ENCODE measurements around the gene LRP6. TPM values are rescaled to one million over a fixed set of nuclear protein-coding genes. Genes with fewer than 3 reads are reported as not detected.

LRP6 gene
- total RNA-seq, 1 donor from 2014 or later: 22.8 TPM

DNA sequence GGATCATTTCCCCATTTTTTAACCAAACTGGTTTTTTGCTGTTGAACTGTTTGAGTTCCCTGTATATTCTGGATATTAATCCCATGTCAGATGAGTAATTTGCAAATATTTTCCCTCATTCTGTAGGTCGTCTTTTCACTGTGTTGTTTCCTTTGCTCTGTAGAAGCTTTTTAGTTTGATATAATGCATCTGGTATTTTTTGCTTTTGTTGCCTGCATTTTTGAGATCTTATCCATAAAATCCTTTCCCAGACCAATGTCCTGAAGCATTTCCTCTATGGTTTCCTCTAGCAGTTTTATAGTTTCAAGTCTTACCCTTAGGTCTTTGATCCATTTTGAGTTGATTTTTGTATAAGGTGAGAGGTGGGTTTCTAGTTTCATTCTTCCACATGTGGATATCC, 71.3 kb downstream of the LRP6 start:
- intact Hi-C loops (cut with DNase I): no loop called here
- ATAC-seq (ENCODE audit: poor library complexity) (no peak), DNase-seq (no peak)

DNA sequence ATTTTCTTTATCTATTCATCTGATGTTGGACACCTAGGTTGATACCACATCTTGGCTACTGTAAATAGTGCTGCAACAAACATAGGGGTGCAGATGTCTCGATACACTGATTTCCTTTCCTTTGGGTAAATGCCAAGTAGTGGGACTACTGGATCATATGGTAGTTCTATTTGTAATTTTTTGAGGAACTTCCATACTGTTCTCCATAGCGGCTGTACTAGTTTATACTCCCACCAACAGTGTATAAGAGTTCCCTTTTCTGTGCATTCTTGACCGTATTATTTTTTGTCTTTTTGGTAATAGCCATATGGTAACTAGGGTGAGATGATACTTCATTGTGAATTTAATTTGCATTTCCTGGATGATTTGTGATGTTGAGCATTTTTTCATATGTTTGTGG, 71.8 kb downstream of the LRP6 start:
- ATAC-seq (ENCODE audit: poor library complexity): no peak
- no peak for DNase-seq
- intact Hi-C loops (cut with DNase I): no loop called here

DNA sequence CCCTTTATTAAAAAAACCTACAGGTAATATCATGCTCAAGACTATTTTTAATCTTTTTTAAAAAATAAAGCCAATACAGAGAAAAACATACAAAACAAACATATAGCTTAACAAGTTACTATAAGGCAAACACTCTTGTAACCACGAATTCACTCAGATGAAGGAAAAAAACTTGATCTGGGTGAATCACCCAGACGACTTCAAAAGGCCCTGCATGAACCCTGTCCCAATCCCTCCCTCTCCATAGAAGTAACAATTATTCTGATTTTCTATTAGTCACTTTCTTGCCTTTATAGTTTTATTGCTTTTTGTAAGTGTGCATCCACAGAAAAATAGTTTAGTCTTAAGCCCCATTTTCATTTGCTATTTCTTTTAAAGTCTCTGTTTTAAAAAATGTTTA, 72.6 kb downstream of the LRP6 start:
- ATAC-seq (ENCODE audit: poor library complexity) (no peak), DNase-seq (no peak)
- intact Hi-C loops (cut with DNase I): no loop called here

DNA sequence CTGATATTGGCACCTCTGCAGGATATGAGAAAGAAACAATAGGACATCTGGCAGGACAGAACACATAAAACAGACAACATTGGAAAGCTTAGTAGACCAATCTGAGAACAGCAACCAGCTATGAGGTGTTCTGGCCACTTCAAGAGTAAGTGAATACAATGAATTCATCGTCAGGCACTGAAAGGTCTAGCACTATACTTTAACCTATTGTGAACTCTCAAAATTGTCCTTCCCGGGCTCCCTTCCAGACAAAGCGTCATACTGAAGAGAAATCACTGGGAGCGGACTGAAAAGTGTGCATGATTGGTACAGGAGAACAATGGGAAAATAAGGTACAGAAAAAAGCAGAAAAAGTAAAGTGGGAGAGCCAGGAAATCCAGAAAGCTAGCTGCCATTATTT, 75.8 kb downstream of the LRP6 start:
- no peak for DNase-seq
- ATAC-seq (ENCODE audit: poor library complexity): no peak
- intact Hi-C loops (cut with DNase I): no loop called here

DNA sequence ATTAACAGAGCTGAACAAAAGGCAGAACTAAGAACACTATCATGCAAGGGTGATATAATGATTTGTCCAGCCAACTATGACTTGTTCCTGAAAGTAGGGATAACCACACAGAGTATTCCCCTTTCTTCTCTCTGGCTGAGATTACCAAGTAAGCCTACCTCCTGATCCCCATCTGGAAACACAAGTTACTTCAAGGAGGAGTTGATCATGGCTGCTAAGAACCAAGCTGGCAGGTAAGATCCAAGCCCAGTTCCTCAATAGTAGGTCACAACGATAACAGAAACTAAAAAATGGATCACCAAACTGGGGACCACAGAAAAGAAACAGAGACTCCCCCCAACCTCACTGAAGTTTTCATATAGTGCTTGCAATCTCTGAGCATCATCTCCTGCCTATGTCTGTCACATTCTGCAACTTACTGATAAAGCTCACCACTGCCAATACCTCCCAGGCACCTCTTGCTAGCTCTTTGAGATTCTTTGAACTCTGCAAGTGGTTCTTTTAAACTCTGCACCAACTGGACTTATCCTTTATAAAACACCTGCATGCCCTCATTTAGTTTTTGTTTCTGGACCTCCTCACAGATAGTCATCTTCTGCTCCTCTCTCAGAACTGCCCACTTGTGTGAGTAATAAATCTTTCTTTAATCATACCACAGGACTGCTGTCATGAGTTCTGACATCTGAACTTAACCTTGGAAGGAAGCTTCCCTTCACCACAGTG, 76.6 kb downstream of the LRP6 start:
- intact Hi-C loops (cut with DNase I): no loop called here
- no peak for DNase-seq
- ATAC-seq (ENCODE audit: poor library complexity): no peak

DNA sequence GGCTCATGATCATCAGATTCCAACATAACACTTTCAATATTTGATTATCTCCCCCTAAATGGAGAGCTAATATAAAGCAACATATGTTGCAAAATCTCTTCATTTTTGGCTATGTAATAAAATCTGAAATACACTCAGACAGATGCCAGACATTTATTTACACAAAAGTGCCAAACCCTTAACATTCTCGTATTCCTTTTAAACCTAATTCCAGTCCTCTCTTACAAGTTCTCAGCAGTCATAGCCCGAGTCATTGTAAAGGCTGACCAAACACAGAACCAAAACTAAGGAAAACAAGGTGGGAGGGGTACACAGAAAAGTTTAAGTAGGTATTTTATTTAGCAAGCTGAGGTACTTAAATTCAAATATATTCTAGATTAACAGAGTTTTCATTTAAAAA, 81.4 kb downstream of the LRP6 start:
- no peak for DNase-seq
- no peak for ATAC-seq (ENCODE audit: poor library complexity)
- intact Hi-C loops (cut with DNase I): no loop called here

DNA sequence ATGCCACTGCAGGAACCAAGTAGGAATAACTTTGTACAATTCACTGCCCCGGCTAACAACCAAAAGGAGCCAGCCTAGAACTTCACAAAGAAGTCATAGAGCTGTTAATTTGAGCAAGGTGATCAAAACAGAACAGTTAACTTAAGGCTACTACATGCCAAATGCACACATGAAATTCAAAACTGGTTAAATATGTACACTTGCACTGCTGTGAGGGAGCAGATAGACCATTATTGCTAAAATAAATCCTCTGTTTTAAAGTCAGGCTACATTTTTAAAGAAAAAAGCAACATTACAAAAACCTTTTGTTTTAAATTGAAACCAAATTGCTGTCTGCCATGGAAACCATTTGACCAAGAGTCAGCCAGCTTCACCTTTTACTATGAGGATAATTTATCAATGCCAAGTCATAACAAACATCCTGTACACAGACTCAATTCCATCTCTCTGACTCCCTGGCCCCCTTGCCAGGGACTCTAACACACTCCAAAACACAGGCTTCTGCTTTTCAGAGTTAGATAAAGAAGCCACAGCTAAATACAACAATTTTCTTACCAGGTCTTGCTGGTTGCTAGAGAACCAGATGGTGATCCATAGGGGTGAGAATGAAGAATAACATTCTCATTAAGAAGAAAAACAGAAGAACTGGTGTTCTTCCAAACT, 84.0 kb downstream of the LRP6 start:
- no peak for ATAC-seq (ENCODE audit: poor library complexity)

DNA sequence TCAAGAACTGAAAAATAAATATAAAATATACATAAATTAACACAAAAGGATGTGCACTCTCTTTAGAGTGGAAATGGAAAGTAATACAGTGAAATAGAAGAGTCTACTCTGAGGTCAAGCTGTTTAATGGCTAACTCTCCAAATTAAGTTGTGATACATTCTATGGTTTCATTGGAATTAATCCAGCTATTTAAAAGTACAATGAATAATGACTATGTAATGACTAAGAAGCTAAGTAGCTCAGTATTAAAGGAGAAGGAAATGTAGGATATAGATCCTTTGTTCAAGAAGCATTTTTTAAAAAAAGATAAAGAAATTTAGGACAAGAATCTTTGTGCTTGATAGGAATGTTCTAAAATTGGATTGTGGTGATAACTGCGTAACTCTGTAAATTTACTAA, 85.3 kb downstream of the LRP6 start:
- no peak for ATAC-seq (ENCODE audit: poor library complexity)
- intact Hi-C loops (cut with DNase I): no loop called here

More for the DNA sequence above, 84.0 kb downstream of the LRP6 start:
- DNase-seq: no peak
- intact Hi-C loops (cut with DNase I): no loop called here

DNA sequence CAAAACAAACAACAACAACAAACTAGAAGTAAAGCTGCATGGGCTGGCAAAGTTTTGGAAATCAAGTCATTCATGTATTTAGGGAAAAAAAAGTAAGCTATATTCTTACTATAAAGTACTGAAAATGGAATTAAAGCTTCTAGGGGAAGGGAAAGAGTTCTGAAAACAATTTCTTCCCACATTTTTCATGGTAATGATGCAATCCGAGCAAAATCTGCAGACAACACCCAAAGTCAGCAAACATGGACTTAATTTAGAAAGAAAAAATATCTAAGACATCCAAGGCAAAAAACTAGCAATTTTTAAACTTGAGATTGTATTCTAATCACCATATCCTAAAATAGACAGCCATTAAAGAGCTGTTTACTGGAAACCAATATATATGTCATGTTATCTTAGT, 86.3 kb downstream of the LRP6 start:
- ATAC-seq (ENCODE audit: poor library complexity) (no peak), DNase-seq (no peak)
- intact Hi-C loops (cut with DNase I): no loop called here

More for the DNA sequence above, 85.3 kb downstream of the LRP6 start:
- no peak for DNase-seq

DNA sequence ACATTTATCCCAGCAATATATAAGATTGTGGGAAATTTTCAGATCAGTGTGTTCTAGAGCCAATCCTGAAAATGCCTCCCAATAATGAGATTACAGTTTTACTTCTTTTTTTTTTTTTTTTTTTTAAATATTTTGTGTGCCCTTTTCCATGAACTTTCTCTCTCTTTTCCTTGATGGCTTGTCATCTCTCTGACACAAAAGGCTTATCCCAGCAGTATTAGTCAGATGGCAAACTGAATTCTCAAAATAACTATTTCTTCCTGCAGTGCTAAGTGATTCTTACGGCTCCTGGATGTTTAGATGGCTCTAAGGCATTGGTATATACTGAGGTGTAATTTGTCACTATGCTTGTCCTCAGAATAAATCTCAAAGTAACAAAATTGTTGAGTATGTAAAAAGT, 86.7 kb downstream of the LRP6 start:
- intact Hi-C loops (cut with DNase I): no loop called here
- DNase-seq (no peak), ATAC-seq (ENCODE audit: poor library complexity) (no peak)

DNA sequence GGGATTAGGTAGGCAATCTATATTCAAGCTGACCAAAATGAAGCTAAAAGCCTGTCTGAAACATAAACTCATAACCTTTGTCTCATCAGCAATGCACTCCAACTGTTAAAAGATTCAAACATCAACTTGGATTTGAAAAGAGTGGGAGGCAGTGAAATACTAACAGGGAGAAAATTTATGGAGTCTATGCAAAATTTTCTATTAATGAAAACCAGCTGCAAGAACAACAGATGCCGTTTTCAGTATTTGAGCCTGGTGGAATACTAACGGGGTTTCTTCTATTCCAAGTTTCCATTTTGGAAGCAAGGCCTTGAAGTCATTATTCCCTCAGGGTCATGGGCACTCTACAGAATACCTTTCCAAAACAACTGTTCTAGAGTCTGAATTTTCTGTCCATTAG, 88.3 kb downstream of the LRP6 start:
- intact Hi-C loops (cut with DNase I): no loop called here
- ATAC-seq (ENCODE audit: poor library complexity): no peak

DNA sequence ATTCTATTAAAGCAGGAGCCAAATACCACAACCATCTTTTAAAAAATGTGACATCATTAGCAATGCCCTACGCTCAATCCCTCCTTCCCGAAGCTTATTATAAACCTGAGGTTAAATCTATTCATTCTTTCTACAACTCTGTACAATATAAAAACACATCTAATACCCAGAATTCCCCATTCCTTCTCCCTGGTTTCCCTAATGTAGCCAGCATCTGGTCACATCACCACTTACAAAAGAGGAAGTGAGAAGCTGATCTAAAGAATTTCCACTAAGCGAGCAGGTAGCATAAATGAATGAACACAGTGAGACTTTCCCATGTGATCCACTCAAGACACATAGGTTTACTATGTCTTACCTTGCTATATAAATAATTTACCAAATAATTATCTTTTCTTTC, 90.4 kb downstream of the LRP6 start:
- intact Hi-C loops (cut with DNase I): no loop called here
- ATAC-seq (ENCODE audit: poor library complexity) (no peak), DNase-seq (no peak)

More for the DNA sequence above, 88.3 kb downstream of the LRP6 start:
- DNase-seq: no peak

DNA sequence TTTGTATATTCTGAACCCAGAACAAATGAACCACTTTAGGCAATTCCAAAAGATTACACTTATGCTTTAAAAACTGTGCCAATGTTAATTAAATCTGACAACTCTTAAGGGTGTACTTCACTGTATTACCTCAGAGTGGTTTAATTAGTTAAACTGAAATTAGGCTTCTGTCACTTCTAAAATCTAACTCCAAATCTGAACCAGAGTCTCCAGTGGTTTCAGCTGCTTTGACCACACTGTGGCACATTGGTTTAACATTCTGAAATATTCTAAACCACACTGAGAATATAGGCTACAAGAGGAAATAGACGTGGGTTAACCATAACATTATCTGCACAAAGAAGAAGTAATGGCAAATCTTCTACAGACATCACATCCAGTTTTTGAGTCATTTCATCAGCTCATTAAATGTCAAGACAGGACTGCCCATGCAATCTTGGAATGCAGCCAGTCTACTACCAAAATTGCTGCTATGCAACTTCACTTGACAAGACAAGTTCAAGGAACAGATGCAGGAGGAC, 94.8 kb downstream of the LRP6 start:
- intact Hi-C loops (cut with DNase I): no loop called here
- no peak for ATAC-seq (ENCODE audit: poor library complexity)

DNA sequence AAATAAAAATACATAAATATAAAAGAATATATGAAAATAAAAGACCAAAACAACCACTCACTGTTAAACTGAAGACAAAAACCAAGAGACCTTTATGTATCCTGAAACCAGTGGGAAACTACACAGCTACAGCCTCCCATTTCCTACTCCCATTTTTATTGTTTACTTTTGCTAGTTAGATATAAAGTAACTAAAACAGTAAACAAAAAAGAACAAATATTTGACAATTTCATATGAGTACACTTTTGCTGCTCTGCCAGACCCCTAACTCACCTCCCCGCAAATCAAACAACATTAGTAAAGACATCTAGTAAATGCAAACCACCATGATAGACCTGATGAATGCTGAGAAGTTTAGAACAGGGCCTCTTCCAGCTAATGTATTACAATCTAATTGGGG, 99.0 kb downstream of the LRP6 start:
- no peak for ATAC-seq (ENCODE audit: poor library complexity)
- intact Hi-C loops (cut with DNase I): no loop called here
- DNase-seq: no peak

More for the DNA sequence above, 94.8 kb downstream of the LRP6 start:
- DNase-seq: no peak

DNA sequence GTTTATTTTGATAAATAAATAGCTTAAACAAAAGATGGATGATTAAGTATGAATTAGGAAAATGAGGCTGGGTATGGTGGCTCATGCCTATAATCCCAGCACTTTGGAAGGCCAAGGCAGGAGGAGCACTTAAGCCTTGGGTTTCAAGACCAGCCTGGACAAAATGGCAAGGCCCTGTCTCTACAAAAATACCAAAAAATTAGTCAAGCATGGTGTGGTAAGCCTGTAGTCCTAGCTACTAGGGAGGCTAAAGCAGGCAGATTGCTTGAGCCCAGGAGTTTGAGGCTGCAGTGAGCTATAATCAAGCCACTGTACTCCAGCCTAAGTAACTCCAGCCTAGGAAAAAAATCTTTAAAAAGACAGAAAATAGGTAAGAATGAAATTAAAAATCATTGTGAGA, 100.1 kb downstream of the LRP6 start:
- intact Hi-C loops (cut with DNase I): no loop called here
- ATAC-seq (ENCODE audit: poor library complexity): no peak
- DNase-seq: no peak

DNA sequence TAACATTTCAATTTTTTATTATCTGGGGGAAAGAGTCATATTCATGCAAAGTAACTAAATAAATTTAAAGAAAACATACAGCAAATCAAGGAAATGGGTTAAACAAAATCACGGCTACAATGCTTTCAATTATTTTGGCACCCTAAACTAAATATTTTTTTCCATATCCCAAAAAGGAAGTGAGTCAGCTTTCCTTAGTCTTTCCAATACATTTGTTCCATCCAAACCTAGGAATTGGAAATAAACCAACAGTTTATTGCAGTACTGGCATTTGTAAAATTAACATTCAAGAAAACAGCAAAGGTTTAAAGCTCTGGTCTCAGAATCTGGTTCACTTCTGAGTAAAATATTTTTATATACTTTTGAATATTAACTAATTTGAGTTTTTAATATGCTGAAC, 106.9 kb downstream of the LRP6 start:
- intact Hi-C loops (cut with DNase I): no loop called here
- no peak for DNase-seq
- ATAC-seq (ENCODE audit: poor library complexity): peak; percentile 53

DNA sequence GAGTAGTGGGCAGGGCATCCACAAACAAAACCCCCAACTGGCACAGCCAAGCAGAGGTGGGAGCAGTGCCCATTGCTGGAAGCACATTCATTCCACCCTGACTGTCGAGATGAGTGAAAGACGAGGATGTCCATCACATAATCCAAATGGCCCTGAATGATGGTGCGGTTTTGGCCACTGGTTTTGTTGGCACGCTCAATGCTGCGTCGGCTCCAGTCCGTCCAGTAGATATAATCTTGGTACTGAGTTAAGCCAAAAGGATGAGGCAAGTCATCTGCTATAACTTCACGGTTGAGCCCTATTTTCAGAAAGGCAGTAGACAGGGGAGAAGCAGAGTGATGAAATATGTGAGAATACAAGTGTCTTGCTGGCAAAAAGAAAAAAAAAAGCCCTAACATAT, 108.0 kb downstream of the LRP6 start:
- intact Hi-C loops (cut with DNase I): no loop called here
- ATAC-seq (ENCODE audit: poor library complexity) (peak; percentile 70), DNase-seq (peak; percentile 56)

DNA sequence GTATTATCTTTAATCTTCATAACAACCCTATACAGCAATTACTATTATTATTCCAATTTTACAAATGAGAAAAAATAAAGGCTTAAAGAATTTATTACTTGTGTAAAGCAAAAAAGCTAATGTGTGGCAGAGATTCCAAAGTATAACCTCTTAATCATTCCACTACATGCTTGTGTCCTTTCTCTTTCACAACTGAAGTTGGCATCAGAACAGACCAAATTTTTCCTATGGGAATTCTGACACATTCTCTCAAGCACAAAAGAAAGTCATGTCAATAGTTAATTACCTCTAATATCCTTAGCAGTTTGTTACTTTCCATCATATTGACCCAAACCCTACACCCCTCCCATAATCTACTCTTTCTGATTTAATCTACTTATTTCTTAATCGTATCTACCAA, 109.4 kb downstream of the LRP6 start:
- DNase-seq: no peak
- intact Hi-C loops (cut with DNase I): no loop called here
- ATAC-seq (ENCODE audit: poor library complexity): no peak

DNA sequence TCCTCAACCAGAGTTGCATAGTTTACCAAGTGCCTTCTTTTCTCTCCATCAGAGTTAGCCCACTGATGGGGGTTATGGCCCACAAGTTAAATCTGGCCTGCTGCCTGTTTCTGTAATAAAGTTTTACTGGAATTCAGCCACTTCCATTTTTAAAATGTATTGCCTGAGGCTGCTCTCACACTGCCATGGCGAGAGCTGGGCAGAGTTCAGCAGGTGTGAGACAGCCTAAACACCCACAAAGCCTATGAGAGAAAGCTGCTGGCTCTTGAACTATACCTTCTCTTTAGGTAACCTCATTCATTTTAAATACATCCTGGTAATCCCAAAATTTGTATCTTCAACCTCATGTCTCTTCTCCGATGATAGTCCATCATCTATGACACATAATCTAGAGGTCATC, 110.0 kb downstream of the LRP6 start:
- no peak for DNase-seq
- no peak for ATAC-seq (ENCODE audit: poor library complexity)
- intact Hi-C loops (cut with DNase I): no loop called here

DNA sequence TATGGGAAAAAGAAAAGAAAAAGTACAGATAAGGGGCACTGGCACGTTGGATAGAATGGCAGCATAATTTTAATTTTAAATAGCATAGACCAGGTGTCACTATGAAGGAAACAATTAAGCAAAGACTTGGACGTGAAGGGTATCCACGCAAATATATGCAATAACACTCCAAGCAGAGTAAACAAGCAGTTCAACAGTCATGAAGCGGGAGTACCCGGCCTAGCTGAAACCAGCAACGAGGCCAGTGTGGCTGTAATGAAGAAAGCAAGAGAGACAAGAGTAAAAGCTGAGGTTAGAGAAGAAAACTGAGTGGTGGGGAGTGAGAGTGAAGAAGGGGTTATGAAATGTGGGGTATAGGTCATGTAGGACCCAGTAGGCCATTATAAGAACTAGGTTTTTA, 110.7 kb downstream of the LRP6 start:
- ATAC-seq (ENCODE audit: poor library complexity) (no peak), DNase-seq (no peak)
- intact Hi-C loops (cut with DNase I): no loop called here
